ENCODE measurements around the gene RASGRP4.
"Not testable (repeated sequence)": the region's sequence is repeated elsewhere in the genome, so short reads cannot be mapped to it uniquely, and the experiment has no call there.

RASGRP4 gene

DNA sequence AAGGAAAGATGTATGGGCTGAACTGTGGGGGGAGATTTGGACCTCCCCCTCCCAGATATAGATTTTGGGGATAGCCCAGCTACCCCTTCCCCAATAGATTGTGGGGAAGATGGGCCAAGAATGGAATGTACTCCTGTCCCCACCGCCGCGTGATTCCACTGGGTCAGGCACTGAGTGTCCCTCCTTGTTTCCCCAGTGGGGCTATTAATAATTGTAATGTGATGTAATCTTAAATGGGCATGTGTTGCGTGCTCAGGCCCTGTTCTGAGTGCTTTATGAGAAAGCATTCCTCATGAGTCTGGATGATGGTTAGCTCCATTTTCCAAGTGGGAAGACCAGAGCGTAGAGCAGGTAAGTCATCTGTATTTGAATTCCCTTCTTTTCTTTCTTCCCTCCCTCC lies 50.3 kb downstream of the RASGRP4 start:
- Histone ChIP-seq H3K36me3 (ENCODE audit: insufficient read depth, low read length) (peaks cover 25% of the 10 kb centered on the region), H3K27me3 (ENCODE audit: insufficient read depth, low read length) (no peaks in the 10 kb centered on the region), H3K9me3 (ENCODE audit: low read length) (no peaks in the 10 kb centered on the region), H2AFZ (ENCODE audit: low read depth, low read length) (no peak overlapping the region), H3K4me1 (ENCODE audit: insufficient read depth, low read length) (peaks cover 14% of the 10 kb centered on the region), H3K4me3 (ENCODE audit: low read length) (peak overlapping the region; percentile 84)

DNA sequence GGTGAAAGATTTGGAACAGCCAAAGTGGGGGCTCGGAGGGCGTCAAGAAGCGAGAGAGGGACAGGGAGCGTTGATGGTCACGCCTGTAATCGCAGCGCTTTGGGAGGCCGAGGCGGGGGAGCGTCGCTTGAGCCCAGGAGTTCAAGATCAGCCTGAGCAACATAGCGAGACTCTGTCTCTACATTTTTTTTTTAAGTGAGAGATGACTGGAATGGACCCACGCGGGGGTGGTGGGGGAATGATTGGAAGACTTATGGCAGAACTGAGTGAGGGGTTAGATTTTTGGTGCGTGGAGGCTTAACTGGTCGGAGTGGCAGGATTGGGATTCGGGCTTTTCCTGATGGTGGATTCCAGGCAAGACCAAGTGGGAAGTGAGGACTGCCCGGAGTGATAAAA lies 50.9 kb downstream of the RASGRP4 start:
- H3K36me3 ChIP-seq (ENCODE audit: insufficient read depth, low read length), result peaks cover 19% of the 10 kb centered on the region
- H3K27me3 ChIP-seq (ENCODE audit: insufficient read depth, low read length), result no peaks in the 10 kb centered on the region
- H3K4me3 ChIP-seq (ENCODE audit: low read length), result peak overlapping the region; percentile 84
- H3K4me1 ChIP-seq (ENCODE audit: insufficient read depth, low read length), result peaks cover 14% of the 10 kb centered on the region
- peak overlapping the region; percentile 11 for H2AFZ ChIP-seq (ENCODE audit: low read depth, low read length)
- no peaks in the 10 kb centered on the region for H3K9me3 ChIP-seq (ENCODE audit: low read length)

DNA sequence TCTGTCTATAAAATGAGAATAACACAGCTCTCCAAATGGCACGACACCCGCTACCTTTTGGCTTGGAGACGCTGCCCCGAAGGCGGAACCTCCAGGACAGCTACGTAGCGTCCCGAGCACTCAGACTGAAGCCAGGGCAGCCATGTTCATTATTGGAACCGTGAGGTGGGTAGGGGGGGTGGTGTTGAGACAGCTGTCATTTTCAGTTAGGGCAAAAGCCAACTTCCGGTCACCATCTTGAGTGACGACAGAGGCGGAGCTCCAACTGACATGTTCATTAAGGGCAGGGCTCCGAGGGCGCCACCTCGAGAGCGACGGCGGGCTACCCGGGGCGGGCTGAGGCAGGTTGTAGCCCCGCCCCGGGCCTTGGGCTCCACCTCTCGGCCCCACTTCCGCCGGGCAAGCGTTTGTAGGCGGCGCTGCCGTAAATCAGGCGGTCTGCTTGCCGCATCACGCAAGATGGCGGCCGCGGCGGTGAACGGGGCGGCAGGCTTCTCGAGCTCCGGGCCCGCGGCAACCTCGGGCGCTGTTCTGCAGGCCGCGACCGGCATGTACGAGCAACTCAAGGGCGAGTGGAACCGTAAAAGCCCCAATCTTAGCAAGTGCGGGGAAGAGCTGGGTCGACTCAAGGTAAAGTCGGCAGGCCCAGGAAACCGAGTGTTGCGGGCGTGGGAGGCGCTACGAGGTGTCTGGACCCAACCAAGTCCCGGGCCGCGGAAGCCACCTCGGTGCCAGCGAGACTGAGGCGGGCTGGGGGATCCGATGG lies 51.5 kb downstream of the RASGRP4 start, which contains the start of gene PSMD8:
TSS of gene PSMD8 (plus strand) at position 240 of the 766 bp plus-strand sequence. CDS start at position 271, 31 bp downstream.
- H2AFZ ChIP-seq (ENCODE audit: low read depth, low read length), result peak within 1 kb of the TSS; percentile 97

DNA sequence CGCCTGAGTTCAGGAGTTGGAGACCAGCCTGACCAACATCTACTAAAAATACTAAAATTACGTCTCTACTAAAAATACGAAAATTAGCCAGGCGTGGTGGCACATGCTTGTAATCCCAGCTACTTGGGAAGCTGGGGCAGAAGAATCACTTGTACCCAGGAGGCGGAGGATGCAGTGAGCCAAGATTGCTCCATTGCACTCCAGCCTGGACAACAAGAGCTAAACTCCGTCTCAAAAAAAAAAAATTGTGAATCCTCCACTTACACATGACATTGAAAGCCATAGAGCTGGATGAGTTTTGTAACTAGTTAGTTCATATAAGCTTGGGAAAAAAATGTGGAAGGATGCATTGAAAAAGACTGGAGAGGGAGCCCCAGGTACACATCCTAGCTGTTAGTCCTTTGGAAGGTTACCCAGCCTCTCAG lies 52.1 kb downstream of the RASGRP4 start:
- Histone ChIP-seq H3K4me3 (ENCODE audit: low read length) (peak overlapping the region; percentile 57), H3K4me1 (ENCODE audit: insufficient read depth, low read length) (peaks cover 14% of the 10 kb centered on the region), H2AFZ (ENCODE audit: low read depth, low read length) (peak overlapping the region; percentile 97), H3K27me3 (ENCODE audit: insufficient read depth, low read length) (no peaks in the 10 kb centered on the region), H3K9me3 (ENCODE audit: low read length) (no peaks in the 10 kb centered on the region), H3K36me3 (ENCODE audit: insufficient read depth, low read length) (peaks cover 15% of the 10 kb centered on the region)

More for the DNA sequence above, 51.5 kb downstream of the RASGRP4 start, which contains the start of gene PSMD8:
- Histone ChIP-seq H3K36me3 (ENCODE audit: insufficient read depth, low read length) (peaks cover 17% of the 10 kb centered on the region), H3K4me3 (ENCODE audit: low read length) (peak within 1 kb of the TSS; percentile 84), H3K27me3 (ENCODE audit: insufficient read depth, low read length) (no peaks in the 10 kb centered on the region), H3K4me1 (ENCODE audit: insufficient read depth, low read length) (peaks cover 14% of the 10 kb centered on the region), H3K9me3 (ENCODE audit: low read length) (no peaks in the 10 kb centered on the region)

DNA sequence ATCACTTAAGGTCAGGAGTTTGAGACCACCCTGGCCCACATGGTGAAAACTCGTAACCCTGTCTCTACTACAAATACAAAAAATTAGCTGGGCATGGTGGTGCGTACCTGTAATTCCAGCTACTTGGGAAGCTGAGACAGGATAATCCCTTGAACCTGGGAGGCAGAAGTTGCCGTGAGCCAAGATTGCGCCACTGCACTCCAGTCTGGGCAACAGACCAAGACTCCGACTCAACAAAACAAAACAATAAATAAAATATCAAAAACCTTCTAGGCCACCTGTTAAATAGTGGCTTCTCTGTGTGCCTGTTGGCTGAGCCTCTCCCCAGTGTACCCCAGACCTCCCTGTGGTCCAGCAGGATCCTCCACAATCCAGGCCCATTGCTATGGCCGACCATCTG lies 54.9 kb downstream of the RASGRP4 start:
- H3K4me3 ChIP-seq (ENCODE audit: low read length), result no peak overlapping the region

DNA sequence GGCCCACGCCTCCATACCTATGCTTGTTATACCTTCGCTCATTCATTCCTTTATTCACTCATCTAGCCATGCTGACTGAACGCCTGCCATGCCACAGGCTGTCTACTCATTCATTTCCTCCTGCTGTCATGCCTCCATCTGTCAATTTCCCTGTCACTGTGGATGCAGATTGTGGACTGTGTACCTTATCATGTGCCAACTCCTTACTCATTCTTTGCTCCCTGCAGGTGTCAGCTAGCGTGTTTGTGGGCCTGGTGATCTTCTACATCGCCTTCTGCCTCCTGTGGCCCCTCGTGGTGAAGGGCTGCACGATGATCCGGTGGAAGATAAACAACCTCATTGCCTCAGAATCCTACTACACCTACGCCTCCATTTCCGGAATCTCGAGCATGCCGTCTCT lies 55.7 kb downstream of the RASGRP4 start:
- no peak overlapping the region for H3K4me3 ChIP-seq (ENCODE audit: low read length)

More for the DNA sequence above, 54.9 kb downstream of the RASGRP4 start:
- H3K36me3 ChIP-seq (ENCODE audit: insufficient read depth, low read length), result peaks cover under 1% of the 10 kb centered on the region
- no peaks in the 10 kb centered on the region for H3K27me3 ChIP-seq (ENCODE audit: insufficient read depth, low read length)
- H2AFZ ChIP-seq (ENCODE audit: low read depth, low read length), result no peak overlapping the region
- H3K4me1 ChIP-seq (ENCODE audit: insufficient read depth, low read length), result peaks cover 11% of the 10 kb centered on the region
- no peaks in the 10 kb centered on the region for H3K9me3 ChIP-seq (ENCODE audit: low read length)

DNA sequence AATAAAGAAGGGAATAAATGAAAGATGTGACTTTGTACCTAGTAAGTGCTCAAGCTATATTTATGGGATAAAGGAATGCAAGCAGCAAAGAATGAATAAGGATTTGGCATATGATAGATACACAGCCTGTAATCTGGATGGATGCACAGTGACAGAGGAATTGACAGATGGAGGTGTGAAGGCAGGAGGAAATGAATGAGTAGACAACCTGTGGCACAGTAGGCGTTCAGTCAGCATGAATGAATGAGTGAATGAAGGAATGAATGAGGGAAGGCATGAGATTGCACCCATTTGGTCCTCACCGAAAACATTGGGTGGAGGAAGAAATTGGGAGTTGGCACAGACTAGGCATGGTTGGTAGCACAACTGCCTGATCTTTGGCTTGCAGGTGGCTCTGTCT lies 56.4 kb downstream of the RASGRP4 start:
- H3K27me3 ChIP-seq (ENCODE audit: insufficient read depth, low read length), result no peaks in the 10 kb centered on the region
- no peaks in the 10 kb centered on the region for H3K36me3 ChIP-seq (ENCODE audit: insufficient read depth, low read length)
- H3K9me3 ChIP-seq (ENCODE audit: low read length), result peaks cover 4% of the 10 kb centered on the region
- H2AFZ ChIP-seq (ENCODE audit: low read depth, low read length), result no peak overlapping the region
- no peak overlapping the region for H3K4me3 ChIP-seq (ENCODE audit: low read length)
- no peaks in the 10 kb centered on the region for H3K4me1 ChIP-seq (ENCODE audit: insufficient read depth, low read length)

More for the DNA sequence above, 55.7 kb downstream of the RASGRP4 start:
- Histone ChIP-seq H3K27me3 (ENCODE audit: insufficient read depth, low read length) (no peaks in the 10 kb centered on the region), H2AFZ (ENCODE audit: low read depth, low read length) (no peak overlapping the region), H3K4me1 (ENCODE audit: insufficient read depth, low read length) (peaks cover 3% of the 10 kb centered on the region), H3K9me3 (ENCODE audit: low read length) (no peaks in the 10 kb centered on the region), H3K36me3 (ENCODE audit: insufficient read depth, low read length) (no peaks in the 10 kb centered on the region)

DNA sequence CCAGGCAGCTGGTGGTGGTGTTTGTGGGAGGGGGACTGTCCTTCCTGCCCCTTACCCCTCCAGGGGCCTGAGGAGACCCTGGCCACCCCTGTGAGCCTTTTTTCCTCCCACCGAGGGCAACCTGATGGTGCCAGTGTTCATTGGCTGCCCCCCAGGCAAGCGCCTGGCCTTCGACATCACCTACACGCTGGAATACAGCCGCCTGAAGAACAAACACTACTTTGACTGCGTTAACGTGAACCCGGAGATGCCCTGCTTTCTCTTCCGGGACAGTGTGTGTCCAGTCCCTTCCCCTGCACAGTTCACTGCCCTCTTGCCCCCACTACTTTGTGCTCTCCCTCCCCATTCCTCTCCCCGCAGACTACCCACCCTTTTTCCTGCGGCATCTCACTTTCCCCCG lies 59.0 kb downstream of the RASGRP4 start:
- Histone ChIP-seq H2AFZ (ENCODE audit: low read depth, low read length) (no peak overlapping the region), H3K4me1 (ENCODE audit: insufficient read depth, low read length) (no peaks in the 10 kb centered on the region), H3K4me3 (ENCODE audit: low read length) (no peak overlapping the region), H3K36me3 (ENCODE audit: insufficient read depth, low read length) (no peaks in the 10 kb centered on the region), H3K9me3 (ENCODE audit: low read length) (peaks cover 4% of the 10 kb centered on the region), H3K27me3 (ENCODE audit: insufficient read depth, low read length) (no peaks in the 10 kb centered on the region)

DNA sequence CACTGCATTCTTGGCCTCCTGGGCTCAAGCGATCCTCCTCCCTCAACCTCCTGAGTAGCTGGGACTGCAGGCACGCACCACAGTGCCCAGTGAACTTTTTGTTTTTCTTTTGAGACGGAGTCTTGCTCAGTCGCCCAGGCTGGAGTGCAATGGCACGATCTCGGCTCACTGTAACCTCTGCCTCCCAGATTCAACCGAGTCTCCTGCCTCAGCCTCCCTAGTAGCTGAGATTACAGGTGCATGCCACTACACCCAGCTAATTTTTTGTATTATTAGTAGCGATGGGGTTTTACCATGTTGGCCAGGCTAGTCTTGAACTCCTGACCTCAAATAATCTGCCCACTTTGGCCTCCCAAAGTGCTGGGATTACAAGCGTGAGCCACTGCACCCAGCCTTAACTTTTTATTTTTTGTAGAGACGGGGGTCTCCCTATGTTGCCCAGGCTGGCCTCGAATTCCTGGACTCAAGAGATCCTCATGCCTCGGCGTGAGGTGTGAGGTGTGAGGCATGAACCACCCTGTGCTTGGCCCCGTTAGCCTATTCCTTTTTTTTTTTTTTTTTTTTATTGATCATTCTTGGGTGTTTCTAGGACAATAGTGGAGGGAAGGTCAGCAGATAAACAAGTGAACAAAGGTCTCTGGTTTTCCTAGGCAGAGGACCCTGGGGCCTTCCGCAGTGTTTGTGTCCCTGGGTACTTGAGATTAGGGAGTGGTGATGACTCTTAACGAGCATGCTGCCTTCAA lies 62.9 kb downstream of the RASGRP4 start:
- peak overlapping the region; percentile 54 for H3K4me3 ChIP-seq (ENCODE audit: low read length)
- H3K4me1 ChIP-seq (ENCODE audit: insufficient read depth, low read length); H3K9me3 ChIP-seq (ENCODE audit: low read length); H2AFZ ChIP-seq (ENCODE audit: low read depth, low read length); H3K36me3 ChIP-seq (ENCODE audit: insufficient read depth, low read length): not testable (repeated sequence)
- H3K27me3 ChIP-seq (ENCODE audit: insufficient read depth, low read length), result peaks cover 25% of the 10 kb centered on the region

DNA sequence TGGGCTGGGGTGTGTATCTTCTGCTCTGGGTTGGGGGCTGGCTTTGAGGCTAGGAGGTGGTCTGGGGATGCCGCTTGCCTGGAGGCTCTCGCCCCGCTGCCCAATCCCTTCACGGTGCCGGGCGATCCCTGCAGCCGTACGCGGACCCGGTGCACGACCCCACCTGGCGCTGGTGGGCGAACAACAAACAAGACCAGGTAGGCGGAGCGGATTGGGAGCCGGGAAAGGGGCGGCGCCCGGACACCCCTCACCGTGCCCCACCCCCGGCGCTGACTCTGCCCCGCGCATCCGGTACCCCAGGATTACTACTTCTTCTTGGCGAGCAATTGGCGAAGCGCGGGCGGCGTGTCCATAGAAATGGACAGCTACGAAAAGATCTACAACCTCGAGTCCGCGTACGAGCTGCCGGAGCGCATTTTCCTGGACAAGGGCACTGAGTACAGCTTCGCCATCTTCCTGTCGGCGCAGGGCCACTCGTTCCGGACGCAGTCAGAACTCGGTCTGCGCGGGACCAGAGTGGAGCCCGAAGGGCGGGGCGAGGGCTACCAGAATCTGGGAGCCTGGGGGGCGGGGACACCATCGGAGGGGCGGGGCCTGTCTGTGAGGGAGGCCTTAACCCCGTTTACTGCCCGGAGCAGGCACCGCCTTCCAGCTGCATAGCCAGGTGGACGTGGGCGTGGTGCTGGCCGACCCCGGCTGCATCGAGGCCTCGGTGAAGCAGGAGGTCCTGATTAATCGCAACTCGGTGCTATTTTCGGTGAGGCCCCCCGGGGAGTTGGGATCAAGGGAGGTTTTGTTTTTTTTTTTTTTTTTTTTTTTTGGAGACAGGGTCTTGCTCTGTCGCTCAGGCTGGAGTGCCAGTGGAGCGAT lies 63.7 kb downstream of the RASGRP4 start:
- H3K36me3 ChIP-seq (ENCODE audit: insufficient read depth, low read length), result no peaks in the 10 kb centered on the region
- no peaks in the 10 kb centered on the region for H3K4me1 ChIP-seq (ENCODE audit: insufficient read depth, low read length)
- H2AFZ ChIP-seq (ENCODE audit: low read depth, low read length), result peak overlapping the region; percentile 99
- peak overlapping the region; percentile 54 for H3K4me3 ChIP-seq (ENCODE audit: low read length)
- peaks cover 4% of the 10 kb centered on the region for H3K9me3 ChIP-seq (ENCODE audit: low read length)
- peaks cover 28% of the 10 kb centered on the region for H3K27me3 ChIP-seq (ENCODE audit: insufficient read depth, low read length)

DNA sequence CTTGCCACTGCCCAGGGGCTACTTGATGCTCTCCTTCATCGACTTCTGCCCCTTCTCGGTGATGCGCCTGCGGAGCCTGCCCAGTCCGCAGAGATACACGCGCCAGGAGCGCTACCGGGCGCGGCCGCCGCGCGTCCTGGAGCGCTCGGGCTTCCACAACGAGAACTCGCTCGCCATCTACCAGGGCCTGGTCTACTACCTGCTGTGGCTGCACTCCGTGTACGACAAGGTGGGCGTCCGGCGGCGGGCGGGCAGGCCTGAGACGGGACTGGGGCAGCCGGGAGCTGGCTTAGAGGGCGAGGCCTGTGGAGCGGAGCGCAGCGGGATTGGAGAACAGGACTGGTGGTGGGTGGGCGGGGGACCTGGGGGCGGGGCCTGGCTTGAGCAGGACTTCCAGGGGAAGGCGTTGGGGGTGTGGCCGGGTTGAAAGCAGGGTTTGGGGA lies 64.4 kb downstream of the RASGRP4 start:
- H3K27me3 ChIP-seq (ENCODE audit: insufficient read depth, low read length), result peaks cover 28% of the 10 kb centered on the region
- no peaks in the 10 kb centered on the region for H3K4me1 ChIP-seq (ENCODE audit: insufficient read depth, low read length)
- peak overlapping the region; percentile 54 for H3K4me3 ChIP-seq (ENCODE audit: low read length)
- peak overlapping the region; percentile 99 for H2AFZ ChIP-seq (ENCODE audit: low read depth, low read length)
- H3K36me3 ChIP-seq (ENCODE audit: insufficient read depth, low read length), result no peaks in the 10 kb centered on the region
- peaks cover 4% of the 10 kb centered on the region for H3K9me3 ChIP-seq (ENCODE audit: low read length)

DNA sequence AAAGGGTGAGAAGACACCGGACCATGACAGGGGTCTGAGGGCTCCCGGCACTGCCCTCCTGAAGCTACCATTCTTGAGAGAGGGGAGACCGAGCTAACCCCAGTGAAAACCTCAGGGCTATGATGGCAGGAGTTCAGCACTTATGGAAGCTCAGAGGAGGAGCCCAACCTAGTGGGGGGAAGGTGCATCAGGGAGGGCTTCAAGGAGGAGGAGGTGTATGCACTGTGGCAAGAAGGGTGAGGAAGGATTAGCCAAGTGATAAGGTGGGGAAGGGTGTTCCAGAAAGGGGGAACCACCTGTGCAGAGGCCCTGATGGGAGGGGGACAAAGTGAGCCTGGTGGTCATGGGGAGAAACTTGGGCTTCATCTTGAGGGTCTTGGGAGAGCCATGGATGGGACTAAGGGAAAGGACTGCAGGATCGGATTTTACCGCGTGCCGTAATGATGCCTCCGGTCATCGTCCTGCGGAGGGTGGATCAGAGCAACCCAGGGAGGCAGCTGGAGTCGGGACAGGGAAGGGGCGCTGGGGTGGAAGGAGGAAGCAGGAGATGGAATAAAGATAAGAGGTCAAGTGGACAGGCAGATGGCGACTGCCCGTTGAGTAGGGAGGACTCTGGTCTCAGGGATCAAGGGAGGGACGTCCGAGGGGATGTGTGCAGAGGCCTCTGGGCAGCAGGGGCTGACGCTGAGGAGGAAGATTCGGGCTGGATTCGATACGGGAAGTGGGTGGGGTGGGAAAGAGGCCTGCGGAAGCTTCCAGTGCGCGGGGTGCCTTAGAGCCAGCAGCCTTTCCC lies 65.0 kb downstream of the RASGRP4 start:
- H3K27me3 ChIP-seq (ENCODE audit: insufficient read depth, low read length), result peaks cover 28% of the 10 kb centered on the region

More for the DNA sequence above, 65.0 kb downstream of the RASGRP4 start:
- Histone ChIP-seq H3K4me3 (ENCODE audit: low read length) (peak overlapping the region; percentile 54), H3K9me3 (ENCODE audit: low read length) (peaks cover 4% of the 10 kb centered on the region), H2AFZ (ENCODE audit: low read depth, low read length) (peak overlapping the region; percentile 99), H3K36me3 (ENCODE audit: insufficient read depth, low read length) (no peaks in the 10 kb centered on the region), H3K4me1 (ENCODE audit: insufficient read depth, low read length) (no peaks in the 10 kb centered on the region)
